ENCODE measurements around the gene RILPL1. TPM values are rescaled to one million over a fixed set of nuclear protein-coding genes. Genes with fewer than 3 reads are reported as not detected.
A peak's percentile ranks its signal among the peaks of the same experiment; 100 is the strongest.
"Not testable (repeated sequence)": the region's sequence is repeated elsewhere in the genome, so short reads cannot be mapped to it uniquely, and the experiment has no call there.

Gene RILPL1, protein sequence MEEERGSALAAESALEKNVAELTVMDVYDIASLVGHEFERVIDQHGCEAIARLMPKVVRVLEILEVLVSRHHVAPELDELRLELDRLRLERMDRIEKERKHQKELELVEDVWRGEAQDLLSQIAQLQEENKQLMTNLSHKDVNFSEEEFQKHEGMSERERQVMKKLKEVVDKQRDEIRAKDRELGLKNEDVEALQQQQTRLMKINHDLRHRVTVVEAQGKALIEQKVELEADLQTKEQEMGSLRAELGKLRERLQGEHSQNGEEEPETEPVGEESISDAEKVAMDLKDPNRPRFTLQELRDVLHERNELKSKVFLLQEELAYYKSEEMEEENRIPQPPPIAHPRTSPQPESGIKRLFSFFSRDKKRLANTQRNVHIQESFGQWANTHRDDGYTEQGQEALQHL
- 3.4 TPM for total RNA-seq

DNA sequence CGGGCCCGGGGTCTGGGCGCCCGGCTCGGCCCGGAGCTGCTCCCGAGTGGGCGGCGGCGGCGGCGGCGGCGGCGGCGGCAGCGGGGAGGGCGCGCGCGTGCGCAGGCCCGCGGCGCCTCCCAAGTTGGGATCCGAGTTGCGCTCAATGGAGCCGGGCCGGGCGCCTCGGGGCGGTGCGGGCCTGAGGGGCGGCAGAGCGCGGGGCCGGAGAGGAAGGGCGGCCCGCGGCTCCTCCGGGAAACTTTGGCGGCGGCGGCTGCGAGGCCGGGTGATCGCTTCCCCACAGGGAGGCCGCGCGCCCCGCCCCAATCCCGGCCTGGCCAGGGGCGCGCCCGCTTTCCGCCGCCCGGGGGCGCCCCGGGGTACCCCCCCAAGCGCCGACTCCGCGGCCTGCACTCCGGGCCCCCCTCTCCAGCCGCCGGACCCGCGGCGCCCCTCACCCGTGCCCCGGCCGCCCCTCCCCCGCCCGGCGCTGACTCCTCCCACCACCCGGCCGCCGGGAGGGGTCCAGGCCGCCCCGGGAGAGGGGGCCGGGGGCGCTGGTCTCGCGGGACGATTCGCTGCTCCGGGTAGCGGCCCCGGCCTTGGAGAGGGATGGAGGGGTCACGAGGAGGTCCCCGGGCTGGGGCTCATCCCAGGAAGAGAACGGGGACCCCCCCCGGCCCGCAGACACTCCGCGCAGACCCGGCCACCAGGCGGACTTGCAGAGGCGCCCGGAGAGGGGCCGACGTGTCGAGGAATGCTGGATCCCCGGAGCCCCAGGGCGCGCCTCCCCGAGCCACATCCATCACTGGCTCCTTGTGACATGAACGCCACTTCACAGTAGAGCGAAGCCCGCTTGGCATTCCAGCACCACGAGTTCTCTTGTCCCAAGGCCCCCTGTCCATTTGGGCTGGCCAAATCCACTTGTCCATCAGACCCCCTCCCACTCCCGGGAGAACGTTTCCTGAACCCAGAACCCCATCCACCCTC is at the start of gene RILPL1:
Gene RILPL1 (minus strand): TSS at position 48 of the 972 bp plus-strand sequence. CDS start 237 bp downstream, outside the sequence.
- peak; percentile 76 for ATAC-seq

DNA sequence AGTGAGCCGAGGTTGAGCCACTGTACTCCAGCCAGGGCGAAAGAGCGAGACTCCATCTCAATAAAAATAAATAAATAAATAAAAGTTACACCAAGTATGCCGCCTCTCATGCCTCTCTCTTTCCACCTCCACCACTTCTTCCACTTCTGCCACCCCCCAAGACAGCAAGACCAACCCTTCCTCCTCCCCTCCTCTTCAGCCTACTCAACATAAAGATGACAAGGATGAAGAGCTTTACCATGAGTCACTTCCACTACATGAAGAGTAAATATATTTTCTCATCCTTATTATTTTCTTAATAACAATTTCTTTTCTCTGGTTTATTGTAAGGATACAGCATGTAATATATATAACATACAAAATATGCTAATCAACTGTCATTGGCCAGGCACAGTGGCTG is 47.3 kb upstream of the RILPL1 start:
- DNase-seq (ENCODE audit: low spot score) (peak; percentile 21), ATAC-seq (no peak)

More for the DNA sequence above, at the start of gene RILPL1:
- peak; percentile 58 for DNase-seq (ENCODE audit: low spot score)

DNA sequence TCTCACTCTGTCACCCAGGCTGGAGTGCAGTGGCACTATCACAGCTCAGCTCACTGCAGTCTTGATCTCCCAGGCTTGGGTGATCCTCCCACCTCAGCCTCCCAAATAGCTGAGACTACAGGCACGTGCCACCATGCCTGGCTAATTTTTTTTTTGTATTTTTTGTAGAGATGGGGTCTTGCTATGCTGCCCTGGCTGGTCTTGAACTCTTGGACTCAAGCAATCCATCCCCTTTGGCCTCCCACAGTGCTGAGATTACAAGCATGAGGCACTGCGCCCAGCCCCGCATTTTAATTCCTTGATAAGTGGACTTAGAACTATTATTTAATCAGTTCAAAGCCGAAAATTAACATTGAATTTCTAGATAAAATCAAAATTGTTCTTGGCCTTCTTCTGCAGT is 45.3 kb upstream of the RILPL1 start:
- not testable (repeated sequence) for DNase-seq (ENCODE audit: low spot score); ATAC-seq

DNA sequence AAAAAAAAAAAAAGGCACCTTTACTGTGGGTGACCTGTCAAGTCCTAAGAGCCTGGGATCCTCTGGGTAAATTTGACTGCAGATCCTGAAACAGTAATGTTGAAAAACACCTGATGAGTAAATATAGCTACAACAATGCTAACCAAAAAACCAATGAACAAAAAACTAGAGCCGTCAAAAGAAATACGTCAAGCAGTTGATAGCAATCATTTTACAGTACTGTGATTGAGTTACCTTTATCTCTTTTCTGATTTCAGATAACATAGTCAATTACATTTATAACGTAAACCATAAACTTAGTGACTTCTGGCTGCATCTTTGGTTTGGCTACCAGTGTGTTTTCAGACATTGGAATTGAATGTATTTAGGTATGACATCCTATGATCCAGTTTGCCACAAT is 44.7 kb upstream of the RILPL1 start:
- ATAC-seq (no peak), DNase-seq (ENCODE audit: low spot score) (no peak)

DNA sequence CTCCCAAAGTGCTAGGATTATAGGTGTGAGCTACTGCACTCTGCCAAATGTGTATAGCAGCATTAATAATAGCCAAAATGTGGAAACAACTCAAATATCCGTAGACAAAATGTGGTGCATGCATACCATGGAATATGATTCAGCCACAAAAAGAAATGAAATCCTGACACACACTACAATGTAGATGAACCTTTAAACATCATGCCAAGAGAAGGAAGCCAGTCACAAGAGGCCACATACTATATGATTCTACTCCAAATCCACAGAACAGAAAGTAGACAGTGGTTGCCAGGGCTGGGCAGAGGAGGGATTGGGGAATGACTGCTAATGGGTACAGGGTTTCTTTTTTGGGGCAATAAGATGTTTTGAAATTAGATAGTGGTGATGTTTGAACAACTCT is 43.1 kb upstream of the RILPL1 start:
- ATAC-seq = no peak
- no peak for DNase-seq (ENCODE audit: low spot score)

DNA sequence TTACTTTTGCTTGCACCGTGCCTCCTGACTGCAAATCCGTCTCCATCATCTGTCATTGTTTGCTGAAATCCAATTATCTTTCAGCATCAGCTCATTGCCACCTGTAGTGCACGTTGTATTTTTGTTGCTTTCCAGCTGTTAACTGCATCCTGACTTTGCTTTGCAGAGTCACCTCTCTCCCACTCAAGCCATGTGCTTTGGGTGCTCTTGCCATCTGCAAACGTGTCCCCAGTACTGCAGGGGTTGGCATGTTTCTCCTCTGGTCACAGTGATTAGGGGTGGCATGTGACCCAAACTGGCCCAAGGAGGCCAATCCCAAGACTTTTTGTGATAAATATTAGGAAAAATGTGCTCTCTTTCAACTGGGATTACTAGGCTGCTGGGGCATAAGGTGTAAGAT is 40.4 kb upstream of the RILPL1 start:
- DNase-seq (ENCODE audit: low spot score) (no peak), ATAC-seq (no peak)

DNA sequence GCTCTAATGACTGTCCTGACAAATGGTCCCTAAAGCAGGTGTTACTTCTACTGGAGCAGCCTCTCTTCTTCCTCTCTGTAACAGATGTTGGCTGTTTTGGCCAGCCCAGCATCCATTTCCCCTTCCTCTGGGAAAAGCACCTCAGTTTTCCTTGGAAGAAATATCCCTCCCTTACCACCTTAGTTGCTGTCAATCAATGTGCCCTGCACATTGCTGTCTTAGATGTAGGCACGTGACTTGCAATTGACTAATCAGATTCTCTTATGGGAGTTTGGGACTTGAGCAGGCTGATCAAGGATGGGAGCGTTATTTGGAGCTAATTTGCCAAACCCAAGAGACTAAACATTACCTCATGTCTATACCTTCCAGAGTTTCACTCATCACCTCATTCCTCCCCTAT is 38.9 kb upstream of the RILPL1 start:
- ATAC-seq = no peak
- DNase-seq (ENCODE audit: low spot score) = no peak

DNA sequence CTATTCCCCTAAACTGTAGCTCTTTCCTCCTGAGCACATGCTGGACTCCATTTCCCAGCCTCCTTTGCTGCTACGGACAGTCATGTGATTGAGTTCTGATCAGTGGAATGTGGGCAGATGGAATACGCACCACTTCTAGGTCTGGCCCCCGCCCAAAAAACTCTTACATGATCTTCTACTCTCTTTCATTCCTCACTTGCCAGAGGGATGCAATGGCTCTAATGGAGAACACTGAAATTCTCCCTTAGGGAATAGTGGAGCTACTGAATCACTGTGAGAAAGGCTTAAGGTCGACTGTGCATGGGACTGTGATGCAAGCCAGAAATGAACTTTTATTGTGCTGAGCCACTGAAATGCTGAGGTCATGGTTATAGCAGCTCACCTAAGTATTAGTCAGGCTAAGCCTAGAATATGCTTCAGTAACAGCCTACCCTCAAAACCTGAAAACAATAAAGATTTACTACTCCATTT is 37.9 kb upstream of the RILPL1 start:
- DNase-seq (ENCODE audit: low spot score) (no peak), ATAC-seq (peak; percentile 81)

DNA sequence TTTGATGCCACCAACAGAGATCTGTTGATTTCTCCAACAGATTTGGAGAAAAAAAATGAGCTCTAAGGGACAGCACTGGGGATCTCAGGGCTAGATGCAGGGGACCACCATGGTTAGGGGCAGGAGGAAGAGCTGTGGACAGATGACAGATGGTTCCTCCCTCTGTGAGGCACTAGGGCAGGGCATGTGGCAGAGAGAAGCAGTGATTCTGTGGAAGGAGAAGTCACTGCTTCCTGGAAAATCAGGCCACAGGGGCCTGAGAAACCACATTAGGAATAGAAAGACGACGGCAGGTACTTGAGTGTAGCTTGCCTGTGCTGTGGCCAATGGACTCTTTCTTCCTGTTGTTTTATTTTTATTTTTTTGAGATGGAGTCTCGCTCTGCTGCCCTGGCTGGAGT is 25.9 kb upstream of the RILPL1 start:
- ATAC-seq (peak; percentile 37), DNase-seq (ENCODE audit: low spot score) (no peak)

DNA sequence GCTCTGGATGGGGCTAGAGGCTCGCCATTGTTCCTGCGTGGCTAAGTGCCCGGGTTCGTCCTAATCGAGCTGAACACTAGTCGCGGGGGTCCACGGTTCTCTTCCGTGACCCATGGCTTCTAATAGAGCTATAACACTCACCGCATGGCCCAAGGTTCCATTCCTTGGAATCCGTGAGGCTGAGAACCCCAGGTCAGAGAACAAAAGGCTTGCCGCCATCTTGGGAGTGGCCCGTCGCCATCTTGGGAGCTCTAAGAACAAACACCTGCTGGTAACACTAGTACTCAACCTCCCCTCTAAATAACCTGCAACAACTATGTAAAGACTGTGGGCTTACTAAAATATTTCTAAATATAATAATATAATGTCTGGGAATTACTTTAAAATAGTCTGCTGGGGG is 25.0 kb upstream of the RILPL1 start:
- ATAC-seq; DNase-seq (ENCODE audit: low spot score): not testable (repeated sequence)

DNA sequence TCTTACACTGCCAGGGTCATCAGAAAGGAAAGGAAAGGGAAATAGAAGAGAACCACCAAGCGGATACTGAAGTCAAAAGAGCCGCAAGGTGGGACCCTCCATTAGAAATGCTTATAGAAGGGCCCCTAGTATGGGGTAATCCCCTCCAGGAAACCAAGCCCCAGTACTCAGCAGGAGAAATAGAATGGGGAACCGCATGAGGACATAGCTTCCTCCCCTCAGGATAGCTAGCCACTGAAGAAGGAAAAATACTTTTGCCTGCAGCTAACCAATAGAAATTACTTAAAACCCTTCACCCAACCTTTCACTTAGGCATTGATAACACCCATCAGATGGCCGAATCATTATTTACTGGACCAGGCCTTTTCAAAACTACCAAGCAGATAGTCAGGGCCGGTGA is 21.3 kb upstream of the RILPL1 start:
- ATAC-seq; DNase-seq (ENCODE audit: low spot score): not testable (repeated sequence)

DNA sequence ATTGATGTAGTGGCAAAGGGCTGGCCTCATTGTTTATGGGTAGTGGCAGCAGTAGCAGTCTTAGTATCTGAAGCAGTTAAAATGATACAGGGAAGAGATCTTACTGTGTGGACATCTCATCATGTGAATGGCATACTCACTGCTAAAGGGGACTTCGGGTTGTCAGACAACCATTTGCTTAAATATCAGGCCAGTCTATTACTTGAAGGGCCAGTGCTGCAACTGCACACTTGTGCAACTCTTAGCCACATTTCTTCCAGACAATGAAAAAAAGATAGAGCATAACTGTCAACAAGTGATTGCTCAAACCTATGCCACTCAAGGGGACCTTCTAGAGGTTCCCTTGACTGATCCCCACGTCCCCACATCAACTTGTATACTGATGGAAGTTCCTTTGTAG is 20.6 kb upstream of the RILPL1 start:
- not testable (repeated sequence) for ATAC-seq; DNase-seq (ENCODE audit: low spot score)

DNA sequence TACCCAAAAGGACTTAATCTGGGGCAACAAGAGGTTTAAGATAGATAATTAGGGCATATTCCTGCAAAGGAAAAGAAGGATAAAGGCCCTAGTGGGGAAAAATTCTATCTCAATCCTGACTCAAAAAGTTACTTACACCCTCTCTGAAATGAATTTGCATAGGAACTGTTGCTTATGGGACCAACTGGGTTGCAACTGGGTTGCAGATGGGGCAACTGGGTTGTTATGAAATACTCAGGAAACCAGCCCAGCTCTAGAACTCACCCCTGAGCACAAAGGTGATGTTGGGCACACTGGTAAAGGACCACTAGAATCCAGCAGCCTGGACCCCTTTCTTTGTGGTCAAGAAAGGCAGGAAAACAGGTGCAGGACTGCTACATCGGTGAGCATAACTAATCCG is 17.2 kb upstream of the RILPL1 start:
- DNase-seq (ENCODE audit: low spot score) = no peak
- no peak for ATAC-seq

DNA sequence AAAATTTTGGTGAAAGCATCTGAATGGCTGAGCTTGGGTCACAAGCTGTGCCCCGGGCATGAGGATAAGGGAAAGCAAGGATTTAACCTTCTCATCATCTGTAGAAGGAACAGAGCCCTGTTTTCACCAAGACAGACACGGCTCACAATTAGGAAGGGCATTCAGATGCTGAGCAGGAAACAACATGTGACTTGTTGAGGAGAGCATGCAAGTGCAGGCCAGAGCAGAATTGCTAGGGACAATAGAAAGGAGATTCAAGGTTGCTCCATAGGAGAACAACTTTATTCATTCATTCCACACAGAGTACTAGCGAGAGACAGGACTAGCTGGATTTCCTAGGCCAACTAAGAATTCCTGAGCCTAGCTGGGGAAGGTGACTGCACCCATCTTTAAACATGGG is 14.6 kb upstream of the RILPL1 start:
- ATAC-seq = no peak
- no peak for DNase-seq (ENCODE audit: low spot score)

DNA sequence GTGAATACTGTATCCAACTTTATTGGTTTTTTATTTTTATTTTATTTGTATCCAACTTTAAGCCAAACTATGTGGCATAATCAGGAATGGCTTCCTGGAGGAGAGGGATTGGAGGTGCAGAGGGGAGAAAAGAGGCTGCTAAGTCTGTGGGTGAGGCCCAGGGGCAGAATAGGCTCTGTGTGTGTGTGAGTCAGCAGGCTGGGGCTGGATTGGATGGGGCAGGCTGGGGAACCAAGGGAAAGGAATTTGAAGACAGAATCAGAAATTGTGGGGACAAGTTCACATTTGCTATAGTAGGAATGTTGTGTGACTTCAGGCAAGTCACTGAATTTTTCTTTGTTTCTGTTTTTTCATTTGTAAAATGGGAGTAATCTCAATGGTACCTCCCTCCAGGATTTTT is 12.8 kb upstream of the RILPL1 start:
- no peak for ATAC-seq
- no peak for DNase-seq (ENCODE audit: low spot score)

DNA sequence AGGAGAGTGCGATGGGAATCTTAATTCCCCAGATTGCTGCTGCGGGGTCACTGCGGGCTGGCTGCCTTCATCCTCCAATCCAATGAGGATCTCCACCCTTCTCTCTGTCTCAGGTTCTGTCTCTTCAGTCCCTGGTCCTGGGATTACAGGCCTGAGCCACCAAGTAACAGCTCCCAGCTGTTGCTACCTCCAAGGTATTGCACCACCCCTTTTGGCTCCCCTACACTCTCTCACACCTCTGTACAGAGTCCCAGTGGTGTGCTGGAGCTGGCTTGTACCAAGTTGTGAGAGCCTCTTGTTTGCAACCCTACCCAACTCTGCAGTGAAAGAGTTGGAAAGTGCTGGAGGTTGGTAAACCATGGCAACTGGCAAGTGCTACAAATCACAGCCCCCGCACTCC is 10.0 kb upstream of the RILPL1 start:
- DNase-seq (ENCODE audit: low spot score) = no peak
- ATAC-seq = no peak

DNA sequence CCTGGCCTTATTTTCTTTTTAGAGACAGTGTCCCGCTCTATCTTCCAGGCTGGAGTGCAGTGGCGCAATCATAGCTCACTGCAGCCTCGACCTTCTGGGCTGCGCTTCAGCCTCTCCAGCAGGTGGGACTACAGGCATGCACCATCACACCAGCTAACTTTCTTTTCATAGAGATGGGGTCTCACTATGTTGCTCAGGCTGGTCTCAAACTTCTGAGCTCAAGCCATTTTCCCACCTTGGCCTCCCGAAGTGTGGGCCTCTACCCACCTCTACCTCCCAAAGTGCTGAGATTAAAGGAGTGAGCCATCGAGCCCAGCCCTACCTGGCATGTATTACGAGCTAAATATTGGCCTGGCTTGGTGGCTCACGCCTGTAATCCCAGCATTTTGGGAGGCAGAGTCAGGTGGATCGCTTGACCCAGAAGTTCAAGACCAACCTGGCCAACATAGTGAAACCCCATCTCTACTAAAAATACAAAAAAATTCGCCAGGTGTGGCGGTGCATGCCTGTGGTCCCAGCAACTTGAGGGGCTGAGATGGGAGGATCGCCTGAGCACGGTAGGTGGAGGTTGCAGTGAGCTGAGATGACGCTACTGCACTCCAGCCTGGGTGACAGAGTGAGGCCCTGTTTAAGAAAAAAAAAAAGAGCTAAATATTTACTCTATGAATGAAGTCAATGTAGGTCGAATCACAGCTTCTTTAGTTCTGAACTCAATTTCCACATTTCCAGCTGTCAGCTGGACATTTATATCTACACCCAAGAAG is 7.6 kb upstream of the RILPL1 start:
- no peak for DNase-seq (ENCODE audit: low spot score)
- ATAC-seq = no peak

DNA sequence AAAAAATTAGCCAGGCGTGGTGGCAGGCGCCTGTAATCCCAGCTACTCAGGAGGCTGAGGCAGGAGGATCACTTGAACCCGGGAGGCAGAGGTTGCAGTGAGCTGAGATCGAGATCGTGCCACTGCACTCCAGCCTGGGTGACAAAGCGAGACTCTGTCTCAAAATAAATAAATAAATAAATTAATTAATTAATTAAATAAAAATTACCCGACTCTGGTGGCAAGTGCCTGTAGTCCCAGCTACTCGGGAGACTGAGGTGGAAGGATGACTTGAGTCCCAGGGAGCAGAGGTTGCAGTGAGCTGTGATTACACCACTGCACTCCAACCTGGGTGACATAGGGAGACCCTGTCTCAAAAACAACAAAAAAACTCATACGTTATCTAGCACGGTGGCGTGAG is 2.4 kb upstream of the RILPL1 start:
- not testable (repeated sequence) for DNase-seq (ENCODE audit: low spot score)

DNA sequence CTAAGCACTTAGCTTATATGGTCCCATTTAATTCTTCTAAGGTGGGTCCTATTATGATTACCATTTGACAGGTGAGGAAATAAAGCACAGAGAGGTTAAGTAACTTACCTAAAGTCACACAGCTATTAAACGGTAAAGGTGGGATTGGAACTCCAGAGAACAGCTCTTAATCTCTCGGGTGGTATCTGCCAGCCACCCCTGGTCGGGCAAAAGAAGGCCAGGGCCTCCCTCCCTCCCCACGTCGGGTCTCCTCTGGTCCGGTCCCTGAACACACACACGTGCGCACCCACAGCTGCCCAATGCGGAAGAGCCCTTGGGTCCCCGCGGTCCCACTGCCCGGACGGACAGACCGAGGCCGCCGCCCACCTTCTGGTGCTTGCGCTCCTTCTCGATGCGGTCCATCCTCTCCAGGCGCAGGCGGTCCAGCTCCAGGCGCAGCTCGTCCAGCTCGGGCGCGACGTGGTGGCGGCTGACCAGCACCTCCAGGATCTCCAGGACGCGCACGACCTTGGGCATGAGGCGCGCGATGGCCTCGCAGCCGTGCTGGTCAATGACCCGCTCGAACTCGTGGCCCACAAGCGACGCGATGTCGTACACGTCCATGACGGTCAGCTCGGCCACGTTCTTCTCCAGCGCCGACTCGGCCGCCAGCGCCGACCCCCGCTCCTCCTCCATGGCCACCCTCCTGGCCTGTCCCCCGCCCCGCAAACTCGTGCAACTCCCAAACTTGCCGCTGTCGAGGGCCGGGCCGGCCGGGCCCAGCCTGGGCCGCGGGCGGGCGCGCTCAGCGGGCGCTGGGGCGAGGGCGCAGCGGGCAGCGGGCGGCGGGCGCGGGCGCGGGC is 490 bp downstream of the RILPL1 start:
- DNase-seq (ENCODE audit: low spot score) (peak; percentile 67), ATAC-seq (peak; percentile 65)

More for the DNA sequence above, 2.4 kb upstream of the RILPL1 start:
- not testable (repeated sequence) for ATAC-seq

DNA sequence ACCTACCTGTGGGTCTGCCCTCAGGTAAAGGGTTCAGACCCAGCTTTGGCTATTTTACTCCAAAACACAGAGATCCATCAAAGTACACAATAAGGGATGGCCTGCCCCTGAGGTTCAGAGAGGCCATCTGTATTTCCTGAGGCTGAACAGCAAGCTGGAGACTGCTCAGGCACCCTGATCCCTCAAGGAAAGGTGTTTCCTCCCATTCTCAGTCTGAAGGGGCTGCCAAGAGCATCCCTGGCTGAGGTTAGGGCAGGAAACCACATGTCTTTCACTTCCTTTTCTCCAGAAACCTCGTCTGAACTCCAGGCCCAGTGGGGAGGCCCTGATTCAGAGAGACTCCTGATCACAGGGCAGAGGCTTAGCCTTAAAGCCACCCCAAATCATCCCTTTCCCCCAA is 1.5 kb downstream of the RILPL1 start:
- no peak for DNase-seq (ENCODE audit: low spot score)
- ATAC-seq = peak; percentile 10

Measured in left lobe of liver (tissue), 2 donors.